ENCODE results near the gene OR2A5. TPM values are rescaled to one million over a fixed set of nuclear protein-coding genes. Genes with fewer than 3 reads are reported as not detected.

Gene OR2A5
- total and polyA plus RNA-seq, 2 experiments from 2014 or later: not detected

GRCh38 chr7:144011458-144012230 is 37.1 kb upstream of the OR2A5 start:
- no peak overlapping the region for H3K9ac ChIP-seq
- peak; percentile 77 for DNase-seq
- peak overlapping the region; percentile 34; the same call in 1 of the 2 replicates for H2AFZ ChIP-seq
- WGBS, 2 experiments (ENCODE audit: low coverage in 1 of 2, low lambda C conversion rate in 2 of 2, missing lambda C conversion rate in 2 of 2): 63 to 64% methylated on average over 5 of the region's 5 CpGs
- in situ Hi-C loops (cut with MboI): no loop called here
- no peak overlapping the region for H3K4me2 ChIP-seq (ENCODE audit: unreplicated experiment)
- no peaks in the 10 kb centered on the region for H3K4me1 ChIP-seq (ENCODE audit: insufficient read depth)
- H3K9me3 ChIP-seq (ENCODE audit: low read depth): no peaks in the 10 kb centered on the region
- H3K27me3 ChIP-seq (replicated peaks; ENCODE audit: insufficient read depth): no peaks in the 10 kb centered on the region
- H3K4me3 ChIP-seq: no peak overlapping the region
- H3K27ac ChIP-seq: no peak overlapping the region
- no peaks in the 10 kb centered on the region for H3K36me3 ChIP-seq (ENCODE audit: low read depth)
- H3K79me2 ChIP-seq (ENCODE audit: insufficient read depth): no peaks in the 10 kb centered on the region
- TF ChIP-seq EZH2 (IDR thresholded peaks at IDR 0.05; ENCODE audit: insufficient read depth, poor library complexity, severe bottlenecking) (no peak), EZH2phosphoT487 (IDR thresholded peaks at IDR 0.05; ENCODE audit: insufficient read depth, low read depth) (no peak)
- no peaks in the 10 kb centered on the region for H3K9me2 ChIP-seq (ENCODE audit: insufficient read depth)
- no peaks in the 10 kb centered on the region for H3F3A ChIP-seq (ENCODE audit: insufficient read depth)
- H4K20me1 ChIP-seq (ENCODE audit: insufficient read depth): no peaks in the 10 kb centered on the region

GRCh38 chr7:144018065-144018464 is 30.7 kb upstream of the OR2A5 start:
- H3K36me3 ChIP-seq (ENCODE audit: low read depth): no peaks in the 10 kb centered on the region
- H3K9ac ChIP-seq: no peak overlapping the region
- no peak overlapping the region for H3K27ac ChIP-seq
- H2AFZ ChIP-seq: no peak overlapping the region
- H3K9me3 ChIP-seq (ENCODE audit: low read depth): no peaks in the 10 kb centered on the region
- H4K20me1 ChIP-seq (ENCODE audit: insufficient read depth): no peaks in the 10 kb centered on the region
- H3K4me2 ChIP-seq (ENCODE audit: unreplicated experiment): no peak overlapping the region
- no peak overlapping the region for H3K4me3 ChIP-seq
- TF ChIP-seq EZH2phosphoT487 (IDR thresholded peaks at IDR 0.05; ENCODE audit: insufficient read depth, low read depth) (no peak), EZH2 (IDR thresholded peaks at IDR 0.05; ENCODE audit: insufficient read depth, poor library complexity, severe bottlenecking) (no peak)
- H3K79me2 ChIP-seq (ENCODE audit: insufficient read depth): no peaks in the 10 kb centered on the region
- in situ Hi-C loops (cut with MboI): no loop called here
- H3K4me1 ChIP-seq (ENCODE audit: insufficient read depth): peaks cover 14% of the 10 kb centered on the region
- H3K27me3 ChIP-seq (replicated peaks; ENCODE audit: insufficient read depth): no peaks in the 10 kb centered on the region
- no peaks in the 10 kb centered on the region for H3K9me2 ChIP-seq (ENCODE audit: insufficient read depth)
- no peak for DNase-seq
- 94 to 99% methylated on average over 4 of the region's 4 CpGs for WGBS, 2 experiments (ENCODE audit: low coverage in 1 of 2, low lambda C conversion rate in 2 of 2, missing lambda C conversion rate in 2 of 2)
- peaks cover 16% of the 10 kb centered on the region; the same call in 1 of the 2 replicates for H3F3A ChIP-seq (ENCODE audit: insufficient read depth)

GRCh38 chr7:144019457-144019856 is 29.3 kb upstream of the OR2A5 start:
- Histone ChIP-seq H4K20me1 (ENCODE audit: insufficient read depth) (no peaks in the 10 kb centered on the region), H3K9ac (peak overlapping the region; percentile 45), H3K4me1 (ENCODE audit: insufficient read depth) (peaks cover 14% of the 10 kb centered on the region), H3K4me2 (ENCODE audit: unreplicated experiment) (peak overlapping the region; percentile 62), H3K27me3 (replicated peaks; ENCODE audit: insufficient read depth) (no peaks in the 10 kb centered on the region), H3F3A (ENCODE audit: insufficient read depth) (peaks cover 16% of the 10 kb centered on the region; the same call in 1 of the 2 replicates), H3K27ac (peak overlapping the region; percentile 77), H3K36me3 (ENCODE audit: low read depth) (no peaks in the 10 kb centered on the region), H3K9me3 (ENCODE audit: low read depth) (no peaks in the 10 kb centered on the region), H2AFZ (0 out of 2 replicates have a peak overlapping the region, but pooled peaks have one; percentile 8), H3K9me2 (ENCODE audit: insufficient read depth) (no peaks in the 10 kb centered on the region), H3K4me3 (no peak overlapping the region), H3K79me2 (ENCODE audit: insufficient read depth) (no peaks in the 10 kb centered on the region)
- 8 to 24% methylated on average over 2 of the region's 2 CpGs for WGBS, 2 experiments (ENCODE audit: low coverage in 1 of 2, low lambda C conversion rate in 2 of 2, missing lambda C conversion rate in 2 of 2)
- in situ Hi-C loops (cut with MboI): no loop called here
- peak; percentile 92 for DNase-seq
- TF ChIP-seq EZH2 (IDR thresholded peaks at IDR 0.05; ENCODE audit: insufficient read depth, poor library complexity, severe bottlenecking) (no peak), EZH2phosphoT487 (IDR thresholded peaks at IDR 0.05; ENCODE audit: insufficient read depth, low read depth) (no peak)

DNA sequence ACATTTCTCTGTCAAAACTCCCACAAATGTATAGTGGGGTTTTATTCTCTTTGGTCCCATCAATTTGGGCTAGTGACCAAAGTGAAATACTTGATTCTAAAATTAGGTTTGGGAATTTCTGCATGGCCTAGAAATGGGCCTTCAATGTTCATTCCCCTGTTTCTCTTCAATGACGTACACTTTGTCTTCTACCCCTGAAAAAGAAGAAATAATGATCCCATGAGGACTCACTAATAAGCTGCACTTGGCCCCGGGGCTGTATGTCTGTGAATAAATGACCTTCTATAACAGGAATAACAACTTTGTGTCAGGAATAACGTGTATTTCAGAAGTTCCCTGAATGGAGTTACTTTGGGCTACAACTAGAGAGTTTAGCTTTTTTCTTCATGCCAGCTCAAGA is 28.4 kb upstream of the OR2A5 start:
- H3F3A ChIP-seq (ENCODE audit: insufficient read depth): peaks cover 16% of the 10 kb centered on the region; the same call in 1 of the 2 replicates
- no peak overlapping the region; the same call in 1 of the 2 replicates for H3K9ac ChIP-seq
- no peak overlapping the region for H2AFZ ChIP-seq
- H4K20me1 ChIP-seq (ENCODE audit: insufficient read depth): no peaks in the 10 kb centered on the region
- H3K4me3 ChIP-seq: no peak overlapping the region
- no peaks in the 10 kb centered on the region for H3K36me3 ChIP-seq (ENCODE audit: low read depth)
- no peak for DNase-seq
- no peaks in the 10 kb centered on the region for H3K9me2 ChIP-seq (ENCODE audit: insufficient read depth)
- in situ Hi-C loops (cut with MboI): no loop called here
- no peak overlapping the region for H3K4me2 ChIP-seq (ENCODE audit: unreplicated experiment)
- H3K79me2 ChIP-seq (ENCODE audit: insufficient read depth): no peaks in the 10 kb centered on the region
- H3K27me3 ChIP-seq (replicated peaks; ENCODE audit: insufficient read depth): no peaks in the 10 kb centered on the region
- TF ChIP-seq EZH2 (IDR thresholded peaks at IDR 0.05; ENCODE audit: insufficient read depth, poor library complexity, severe bottlenecking) (no peak), EZH2phosphoT487 (IDR thresholded peaks at IDR 0.05; ENCODE audit: insufficient read depth, low read depth) (no peak)
- H3K4me1 ChIP-seq (ENCODE audit: insufficient read depth): peaks cover 14% of the 10 kb centered on the region
- no peaks in the 10 kb centered on the region for H3K9me3 ChIP-seq (ENCODE audit: low read depth)
- H3K27ac ChIP-seq: no peak overlapping the region
- WGBS, 2 experiments (ENCODE audit: low coverage in 1 of 2, low lambda C conversion rate in 2 of 2, missing lambda C conversion rate in 2 of 2): 74 to 76% methylated on average over 3 of the region's 3 CpGs
